SK-N-SH treated with all-trans-retinoic acid at 6 μM for 48 hours (cell line): Measurements from ENCODE around the gene RGS8.

Experiments used
- BACH2 ChIP-seq: fragments of 250-450 bp; sonication (Bioruptor Pico); IDR thresholded peaks from 2 replicates; pipeline ENCODE4 v1.9.0; 2021; ENCODE audit warnings: mild to moderate bottlenecking, borderline replicate concordance
- CREB5 ChIP-seq: fragments of 250-450 bp; sonication (Bioruptor Pico); IDR thresholded peaks from 2 replicates; pipeline ENCODE4 v1.5.1; 2020; ENCODE audit warnings: low read depth, mild to moderate bottlenecking, moderate library complexity
- GLIS3 ChIP-seq: fragments of 250-450 bp; sonication (Bioruptor Pico); IDR thresholded peaks from 2 replicates; pipeline ENCODE4 v1.5.0; 2020; ENCODE audit warnings: mild to moderate bottlenecking, moderate library complexity
- ISL1 ChIP-seq: fragments of 250-450 bp; sonication (Bioruptor Pico); IDR thresholded peaks from 2 replicates; pipeline ENCODE4 v2.1.2; 2022; ENCODE audit warnings: mild to moderate bottlenecking, moderate library complexity
- ZFP30 ChIP-seq: fragments of 450-650 bp; formaldehyde crosslinking; IDR thresholded peaks from 2 replicates; pipeline ENCODE4 v1.5.0; 2022; ENCODE audit warnings: mild to moderate bottlenecking, moderate library complexity

GRCh38 chr1:182679684-182680083 lies 4.7 kb downstream of the RGS8 start:
- TF ChIP-seq CREB5 (CRISPR knock-in tag) = no peak
- no peak for TF ChIP-seq GLIS3 (CRISPR knock-in tag)
- no peak for TF ChIP-seq BACH2
- no peak for TF ChIP-seq ZFP30
- no peak for TF ChIP-seq ISL1 (CRISPR knock-in tag)
